ENCODE measurements around the gene ZNF276. TPM values are rescaled to one million over a fixed set of nuclear protein-coding genes. Genes with fewer than 3 reads are reported as not detected.

Gene ZNF276
- total RNA-seq, 1 donor from 2014 or later = 28.0 TPM

- Mint-ChIP-seq H3K27me3 (no peaks in the 10 kb centered on the region), H3K36me3 (peaks cover 17% of the 10 kb centered on the region), H3K9me3 (no peaks in the 10 kb centered on the region), H3K27ac (no peak overlapping the region), H3K4me3 (no peak overlapping the region), H3K4me1 (ENCODE audit: unreplicated experiment) (no peaks in the 10 kb centered on the region)
- TF ChIP-seq CTCF (conservative IDR thresholded peaks at IDR 0.05) = no peak
- DNase-seq (ENCODE audit: extremely low spot score, unreplicated experiment) = no peak
These were observed 64.3 kb downstream of the ZNF276 start for GRCh38 chr16:89785523-89786155.

- H3K9me3 Mint-ChIP-seq = no peaks in the 10 kb centered on the region
- peaks cover 17% of the 10 kb centered on the region for H3K36me3 Mint-ChIP-seq
- no peak overlapping the region for H3K27ac Mint-ChIP-seq
- H3K27me3 Mint-ChIP-seq = no peaks in the 10 kb centered on the region
- TF ChIP-seq CTCF (conservative IDR thresholded peaks at IDR 0.05) = no peak
- H3K4me1 Mint-ChIP-seq (ENCODE audit: unreplicated experiment) = no peaks in the 10 kb centered on the region
- no peak for DNase-seq (ENCODE audit: extremely low spot score, unreplicated experiment)
- no peak overlapping the region for H3K4me3 Mint-ChIP-seq
These were observed 65.4 kb downstream of the ZNF276 start for GRCh38 chr16:89786474-89787364.

GRCh38 chr16:89787365-89787805, 66.0 kb downstream of the ZNF276 start:
- H3K9me3 Mint-ChIP-seq = no peaks in the 10 kb centered on the region
- H3K4me3 Mint-ChIP-seq = no peak overlapping the region
- H3K27ac Mint-ChIP-seq = no peak overlapping the region
- TF ChIP-seq CTCF (conservative IDR thresholded peaks at IDR 0.05) = no peak
- H3K27me3 Mint-ChIP-seq = no peaks in the 10 kb centered on the region
- H3K4me1 Mint-ChIP-seq (ENCODE audit: unreplicated experiment) = no peaks in the 10 kb centered on the region
- no peak for DNase-seq (ENCODE audit: extremely low spot score, unreplicated experiment)
- H3K36me3 Mint-ChIP-seq = peaks cover 17% of the 10 kb centered on the region

Other genes starting within 250 kb of the ZNF276 start
- 153 and 155 TPM in 2 replicates for gene ANKRD11, start 231.0 kb upstream of the ZNF276 start, total RNA-seq (ENCODE audit: low replicate concordance)
- gene SPG7, start 213.1 kb upstream of the ZNF276 start, total RNA-seq (ENCODE audit: low replicate concordance) = 120 and 129 TPM in 2 replicates
- 2,449 and 2,557 TPM in 2 replicates for gene RPL13, start 160.9 kb upstream of the ZNF276 start, total RNA-seq (ENCODE audit: low replicate concordance)
- 1.6 and 6.5 TPM in 2 replicates for gene CPNE7, start 145.8 kb upstream of the ZNF276 start, total RNA-seq (ENCODE audit: low replicate concordance)
- gene DPEP1, start 107.9 kb upstream of the ZNF276 start, total RNA-seq (ENCODE audit: low replicate concordance) = 13.4 and 16.7 TPM in 2 replicates
- 93.4 and 104 TPM in 2 replicates for gene CHMP1A, start 63.8 kb upstream of the ZNF276 start, total RNA-seq (ENCODE audit: low replicate concordance)
- gene SPATA33, start 63.7 kb upstream of the ZNF276 start, total RNA-seq (ENCODE audit: low replicate concordance) = 11.7 and 23.2 TPM in 2 replicates
- gene CDK10, start 34.8 kb upstream of the ZNF276 start, total RNA-seq (ENCODE audit: low replicate concordance) = 104 and 132 TPM in 2 replicates
- gene SPATA2L, start 19.8 kb upstream of the ZNF276 start, total RNA-seq (ENCODE audit: low replicate concordance) = 12.6 and 18.5 TPM in 2 replicates
- gene VPS9D1, start 639 bp upstream of the ZNF276 start, total RNA-seq (ENCODE audit: low replicate concordance) = 16.4 and 17.3 TPM in 2 replicates
- gene FANCA, start 95.1 kb downstream of the ZNF276 start, total RNA-seq (ENCODE audit: low replicate concordance) = 21.9 and 73.3 TPM in 2 replicates
- 17.1 and 18.6 TPM in 2 replicates for gene SPIRE2, start 106.9 kb downstream of the ZNF276 start, total RNA-seq (ENCODE audit: low replicate concordance)
- 170 and 184 TPM in 2 replicates for gene TCF25, start 152.1 kb downstream of the ZNF276 start, total RNA-seq (ENCODE audit: low replicate concordance)
- gene MC1R, start 197.3 kb downstream of the ZNF276 start, total RNA-seq (ENCODE audit: low replicate concordance) = 3.6 and 3.8 TPM in 2 replicates
- 62.0 and 91.4 TPM in 2 replicates for gene TUBB3, start 201.8 kb downstream of the ZNF276 start, total RNA-seq (ENCODE audit: low replicate concordance)
- 61.0 and 63.5 TPM in 2 replicates for gene DEF8, start 227.2 kb downstream of the ZNF276 start, total RNA-seq (ENCODE audit: low replicate concordance)

All from type B pancreatic cell (in vitro differentiated cells).